ENCODE data around the gene CDH23.

DNA sequence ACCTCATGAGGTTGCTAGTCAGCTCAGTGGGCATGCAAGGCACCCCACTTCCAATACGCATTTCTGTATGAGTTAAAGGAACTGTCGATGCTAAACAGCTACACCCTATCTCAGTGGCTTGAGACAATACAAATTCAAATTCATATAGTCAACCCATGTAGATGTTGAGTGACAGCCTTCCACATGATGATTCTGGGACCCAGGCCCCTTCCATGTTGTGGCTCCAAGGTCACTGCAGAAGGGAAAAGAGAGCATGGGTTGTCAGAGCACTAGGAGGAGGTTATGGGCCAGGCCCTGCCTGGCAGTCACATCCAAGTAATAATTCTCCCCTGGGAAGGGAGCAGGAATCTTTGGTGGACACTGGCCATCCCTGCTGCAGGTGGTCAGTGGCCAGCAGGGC is 294.7 kb downstream of the CDH23 start:
- TF ChIP-seq CEBPB (IDR thresholded peaks at IDR 0.05; ENCODE audit: low read depth, low read length) (no peak), YY1 (IDR thresholded peaks at IDR 0.05; ENCODE audit: low read depth, low read length) (no peak), TEAD4 (IDR thresholded peaks at IDR 0.05; ENCODE audit: low read depth, low read length) (no peak), CHD2 (IDR thresholded peaks at IDR 0.05; ENCODE audit: low read length) (no peak), HDAC2 (IDR thresholded peaks at IDR 0.05; ENCODE audit: borderline replicate concordance in 1 of 2, low read depth in 2 of 2, low read length in 2 of 2) (no peak), EZH2 (IDR thresholded peaks at IDR 0.05; ENCODE audit: low read depth, low read length, severe bottlenecking) (no peak), JUN (IDR thresholded peaks at IDR 0.05; ENCODE audit: low read depth, low read length) (no peak)
- TF ChIP-seq, protein P1, sequence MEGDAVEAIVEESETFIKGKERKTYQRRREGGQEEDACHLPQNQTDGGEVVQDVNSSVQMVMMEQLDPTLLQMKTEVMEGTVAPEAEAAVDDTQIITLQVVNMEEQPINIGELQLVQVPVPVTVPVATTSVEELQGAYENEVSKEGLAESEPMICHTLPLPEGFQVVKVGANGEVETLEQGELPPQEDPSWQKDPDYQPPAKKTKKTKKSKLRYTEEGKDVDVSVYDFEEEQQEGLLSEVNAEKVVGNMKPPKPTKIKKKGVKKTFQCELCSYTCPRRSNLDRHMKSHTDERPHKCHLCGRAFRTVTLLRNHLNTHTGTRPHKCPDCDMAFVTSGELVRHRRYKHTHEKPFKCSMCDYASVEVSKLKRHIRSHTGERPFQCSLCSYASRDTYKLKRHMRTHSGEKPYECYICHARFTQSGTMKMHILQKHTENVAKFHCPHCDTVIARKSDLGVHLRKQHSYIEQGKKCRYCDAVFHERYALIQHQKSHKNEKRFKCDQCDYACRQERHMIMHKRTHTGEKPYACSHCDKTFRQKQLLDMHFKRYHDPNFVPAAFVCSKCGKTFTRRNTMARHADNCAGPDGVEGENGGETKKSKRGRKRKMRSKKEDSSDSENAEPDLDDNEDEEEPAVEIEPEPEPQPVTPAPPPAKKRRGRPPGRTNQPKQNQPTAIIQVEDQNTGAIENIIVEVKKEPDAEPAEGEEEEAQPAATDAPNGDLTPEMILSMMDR (IDR thresholded peaks at IDR 0.05; ENCODE audit: control extremely low read depth in 1 of 3, insufficient read depth in 1 of 3, low read depth in 1 of 3, low read length in 3 of 3): no peak
- TF ChIP-seq, protein P2, sequence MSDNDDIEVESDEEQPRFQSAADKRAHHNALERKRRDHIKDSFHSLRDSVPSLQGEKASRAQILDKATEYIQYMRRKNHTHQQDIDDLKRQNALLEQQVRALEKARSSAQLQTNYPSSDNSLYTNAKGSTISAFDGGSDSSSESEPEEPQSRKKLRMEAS (IDR thresholded peaks at IDR 0.05): no peak
